ENCODE data around the gene GHRHR. TPM values are rescaled to one million over a fixed set of nuclear protein-coding genes. Genes with fewer than 3 reads are reported as not detected.

Gene GHRHR
- total and polyA plus RNA-seq, 4 donors = 1.3 to 3.3 (median 1.4) TPM; not detected in 1

DNA sequence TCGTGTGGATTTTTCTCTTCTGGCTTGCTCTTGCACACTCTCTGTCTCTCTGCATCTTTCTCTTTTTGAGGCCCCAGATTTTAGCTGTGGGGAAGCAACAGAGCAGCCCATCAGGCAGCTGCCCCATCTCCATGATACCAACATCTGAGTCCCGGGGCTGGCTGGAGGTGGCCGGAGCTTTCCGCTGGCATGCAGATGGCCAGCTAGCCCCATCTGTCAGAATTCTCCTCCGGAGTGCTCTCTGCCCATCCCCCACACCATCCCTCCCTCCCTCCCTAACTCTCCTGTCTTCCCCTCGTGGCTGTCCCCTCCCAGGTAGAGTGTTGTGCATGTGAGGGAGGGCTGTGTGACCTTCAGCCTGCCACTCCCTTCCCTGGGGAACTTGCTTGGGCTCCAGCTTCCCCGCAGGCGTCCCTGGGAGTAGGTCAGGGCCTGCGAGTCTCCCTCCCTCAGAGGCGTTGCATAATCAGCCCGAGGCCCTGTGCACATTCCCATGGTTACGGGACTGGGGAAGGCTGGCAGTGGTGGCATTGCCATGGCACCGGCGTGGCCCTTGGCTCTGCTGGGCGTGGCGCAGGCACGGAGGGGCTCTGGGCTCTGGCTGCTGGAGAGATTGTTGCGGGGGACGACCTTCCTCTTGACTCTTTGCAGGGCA, 24.7 kb downstream of the GHRHR start:
- Histone ChIP-seq H3K9me3 (ENCODE audit: control insufficient read depth, low read length) (no peaks in the 10 kb centered on the region), H3K4me3 (ENCODE audit: low read length in 2 of 2) (no peak overlapping the region), H3K36me3 (ENCODE audit: control insufficient read depth in 1 of 2, insufficient read depth in 2 of 2, low read length in 1 of 2) (no peaks in the 10 kb centered on the region), H3K27me3 (ENCODE audit: control insufficient read depth in 1 of 2, insufficient read depth in 2 of 2, low read length in 1 of 2) (no peaks in the 10 kb centered on the region), H3K27ac (ENCODE audit: low read depth in 1 of 2, low read length in 2 of 2) (no peak overlapping the region), H3K4me1 (ENCODE audit: control insufficient read depth in 1 of 2, insufficient read depth in 2 of 2, low read length in 2 of 2) (no peaks in the 10 kb centered on the region)
- peak in 1 of 2 donors; percentile 76 for DNase-seq
- intact Hi-C loops (cut with DNase I) = no loop called here
- WGBS, 2 donors = 61 to 69% methylated on average over 19 of the region's 19 CpGs
- no peak for ATAC-seq (ENCODE audit: low FRiP score)

DNA sequence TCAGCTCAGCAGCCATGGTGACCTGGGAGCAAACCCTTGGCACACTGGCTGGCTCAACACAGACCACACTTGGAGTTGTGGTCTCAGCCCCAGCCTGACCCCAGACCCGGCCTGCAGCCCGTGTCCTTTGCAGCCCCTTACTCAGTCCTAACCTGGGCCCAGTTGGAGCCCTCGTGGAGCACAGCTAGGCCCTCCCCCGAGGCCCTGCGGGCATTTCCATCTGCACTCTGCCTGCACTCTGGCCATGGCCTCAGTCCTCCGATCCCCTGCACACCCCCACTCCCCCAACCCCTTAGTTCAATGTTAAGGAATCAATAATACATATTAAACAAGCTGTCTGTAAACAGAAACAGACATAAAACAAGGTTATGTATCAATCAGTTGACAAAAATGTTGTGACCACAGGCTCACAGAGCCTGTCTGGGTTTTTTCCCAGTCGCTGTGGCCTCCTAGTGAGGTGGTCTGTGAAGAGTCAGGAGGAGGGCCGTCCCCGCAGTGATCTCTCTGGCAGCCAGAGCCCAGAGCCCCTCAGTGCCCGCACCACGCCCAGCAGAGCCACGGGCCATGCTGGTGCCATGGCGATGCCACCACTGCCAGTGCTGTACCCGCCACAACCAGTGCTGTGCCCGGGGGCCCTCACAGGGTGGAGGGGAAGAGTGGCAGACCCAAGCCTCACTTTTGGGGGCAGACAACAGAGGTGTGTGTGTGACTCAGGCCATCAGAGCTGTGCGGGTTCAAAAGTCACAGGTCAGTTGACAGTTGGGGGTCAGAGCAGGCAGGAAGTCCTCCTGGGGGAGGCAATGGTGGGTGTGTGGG, 25.5 kb downstream of the GHRHR start:
- intact Hi-C loops (cut with DNase I) = no loop called here

DNA sequence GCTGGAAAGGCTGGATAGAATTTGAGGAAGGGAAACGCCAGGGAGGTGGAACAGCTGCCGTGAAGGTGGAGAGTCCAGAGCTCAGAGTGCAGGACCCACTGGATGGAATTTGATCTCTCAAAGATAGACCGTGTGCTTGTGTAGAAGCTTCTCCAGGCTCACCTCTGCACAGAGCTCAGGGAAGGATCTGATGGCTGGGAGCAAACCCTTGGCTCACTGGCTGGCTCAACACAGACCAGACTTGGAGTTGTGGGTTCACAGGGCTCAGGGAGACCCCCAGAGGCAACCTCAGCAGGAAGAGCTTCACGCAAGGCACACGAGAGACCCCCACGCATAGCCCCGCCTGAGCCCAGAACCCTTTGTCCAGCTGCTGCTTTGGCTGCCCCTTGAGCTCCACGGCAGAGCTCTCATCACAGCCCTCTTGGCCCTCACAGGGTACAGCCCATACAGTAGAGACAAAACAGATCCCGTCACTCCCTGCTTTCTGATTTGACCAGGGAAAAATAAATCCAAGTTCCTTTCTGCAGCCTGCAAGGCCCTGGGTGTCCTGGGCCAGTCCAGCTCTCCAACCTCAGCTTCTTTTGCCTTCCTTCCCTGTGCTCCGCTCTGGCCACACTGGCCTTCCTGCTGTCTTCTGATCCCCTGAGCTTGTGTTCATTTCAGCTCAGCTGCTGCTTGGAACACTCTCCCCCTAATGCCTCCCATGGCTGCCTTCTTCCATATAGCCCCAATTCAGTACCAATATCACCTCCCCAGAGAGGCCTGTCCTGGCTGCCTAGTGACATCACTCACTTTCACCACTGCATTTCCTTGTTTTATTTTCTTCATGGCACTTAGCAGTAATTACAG, 26.3 kb downstream of the GHRHR start:
- no peak overlapping the region for H3K27ac ChIP-seq (ENCODE audit: low read depth in 1 of 2, low read length in 2 of 2)
- no peaks in the 10 kb centered on the region for H3K9me3 ChIP-seq (ENCODE audit: control insufficient read depth, low read length)
- H3K4me3 ChIP-seq (ENCODE audit: low read length in 2 of 2) = no peak overlapping the region
- no peaks in the 10 kb centered on the region for H3K4me1 ChIP-seq (ENCODE audit: control insufficient read depth in 1 of 2, insufficient read depth in 2 of 2, low read length in 2 of 2)
- WGBS, 2 donors = 88 to 89% methylated on average over 10 of the region's 10 CpGs
- H3K27me3 ChIP-seq (ENCODE audit: control insufficient read depth in 1 of 2, insufficient read depth in 2 of 2, low read length in 1 of 2) = no peaks in the 10 kb centered on the region
- H3K36me3 ChIP-seq (ENCODE audit: control insufficient read depth in 1 of 2, insufficient read depth in 2 of 2, low read length in 1 of 2) = no peaks in the 10 kb centered on the region
- intact Hi-C loops (cut with DNase I) = no loop called here
- no peak for ATAC-seq (ENCODE audit: low FRiP score)
- DNase-seq = peak in 1 of 2 donors; percentile 45

More for the DNA sequence above, 25.5 kb downstream of the GHRHR start:
- Histone ChIP-seq H3K36me3 (ENCODE audit: control insufficient read depth in 1 of 2, insufficient read depth in 2 of 2, low read length in 1 of 2) (no peaks in the 10 kb centered on the region), H3K9me3 (ENCODE audit: control insufficient read depth, low read length) (no peaks in the 10 kb centered on the region), H3K27ac (ENCODE audit: low read depth in 1 of 2, low read length in 2 of 2) (no peak overlapping the region), H3K4me1 (ENCODE audit: control insufficient read depth in 1 of 2, insufficient read depth in 2 of 2, low read length in 2 of 2) (no peaks in the 10 kb centered on the region), H3K27me3 (ENCODE audit: control insufficient read depth in 1 of 2, insufficient read depth in 2 of 2, low read length in 1 of 2) (no peaks in the 10 kb centered on the region), H3K4me3 (ENCODE audit: low read length in 2 of 2) (no peak overlapping the region)
- WGBS, 2 donors = 90 to 96% methylated on average over 16 of the region's 16 CpGs
- peak in 1 of 2 donors; percentile 65 for DNase-seq
- ATAC-seq (ENCODE audit: low FRiP score) = no peak

DNA sequence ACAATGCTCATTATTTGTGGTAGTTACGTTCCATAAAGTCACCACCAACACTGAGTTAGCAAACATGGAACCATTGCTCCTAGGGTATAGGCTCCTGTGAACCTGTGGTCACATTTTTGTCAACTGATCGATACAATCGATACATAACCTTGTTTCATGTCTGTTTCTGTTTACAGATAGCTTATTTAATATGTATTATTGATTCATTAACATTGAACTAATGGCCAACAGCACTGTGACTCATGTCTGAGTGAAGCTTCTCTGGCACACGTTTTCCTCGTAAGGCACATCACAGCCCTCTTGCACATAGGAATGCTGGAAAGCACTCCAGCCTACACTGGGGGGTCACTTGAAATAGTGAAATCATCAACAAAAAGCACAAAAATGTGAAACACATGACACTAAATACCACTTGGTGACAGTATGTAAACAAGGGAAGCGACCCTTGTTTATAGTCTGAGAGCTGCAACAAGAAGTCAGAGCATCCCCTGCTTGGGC, 27.0 kb downstream of the GHRHR start:
- H3K27ac ChIP-seq (ENCODE audit: low read depth in 1 of 2, low read length in 2 of 2) = no peak overlapping the region
- intact Hi-C loops (cut with DNase I) = no loop called here
- WGBS, 2 donors = 93 to 94% methylated on average over 6 of the region's 6 CpGs
- ATAC-seq (ENCODE audit: low FRiP score) = no peak
- no peaks in the 10 kb centered on the region for H3K27me3 ChIP-seq (ENCODE audit: control insufficient read depth in 1 of 2, insufficient read depth in 2 of 2, low read length in 1 of 2)
- H3K4me1 ChIP-seq (ENCODE audit: control insufficient read depth in 1 of 2, insufficient read depth in 2 of 2, low read length in 2 of 2) = no peaks in the 10 kb centered on the region
- H3K9me3 ChIP-seq (ENCODE audit: control insufficient read depth, low read length) = no peaks in the 10 kb centered on the region
- no peak for DNase-seq
- H3K36me3 ChIP-seq (ENCODE audit: control insufficient read depth in 1 of 2, insufficient read depth in 2 of 2, low read length in 1 of 2) = no peaks in the 10 kb centered on the region
- H3K4me3 ChIP-seq (ENCODE audit: low read length in 2 of 2) = no peak overlapping the region

DNA sequence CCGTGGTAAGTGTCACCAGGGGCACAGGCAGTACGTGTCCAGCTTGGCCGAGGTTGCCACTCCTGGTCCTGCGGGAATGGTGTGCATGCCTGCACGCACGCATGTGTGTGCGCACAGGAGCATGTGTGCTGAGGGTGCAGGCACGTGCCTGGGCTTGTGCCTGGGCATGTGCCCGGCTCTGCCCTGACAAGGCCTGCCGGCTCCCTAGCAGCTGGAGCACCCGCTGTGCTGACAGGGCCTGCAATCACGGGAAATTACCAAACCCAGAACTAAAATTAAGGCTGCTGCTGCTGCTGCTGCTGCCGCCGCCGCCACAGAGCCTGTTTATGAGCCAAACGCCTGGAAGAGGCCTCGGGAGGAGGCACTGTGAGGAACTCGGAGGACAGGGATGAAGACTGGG, 28.7 kb downstream of the GHRHR start:
- 86 to 88% methylated on average over 18 of the region's 18 CpGs for WGBS, 2 donors
- Histone ChIP-seq H3K4me3 (ENCODE audit: low read length in 2 of 2) (no peak overlapping the region), H3K27ac (ENCODE audit: low read depth in 1 of 2, low read length in 2 of 2) (no peak overlapping the region), H3K27me3 (ENCODE audit: control insufficient read depth in 1 of 2, insufficient read depth in 2 of 2, low read length in 1 of 2) (no peaks in the 10 kb centered on the region), H3K9me3 (ENCODE audit: control insufficient read depth, low read length) (no peaks in the 10 kb centered on the region), H3K36me3 (ENCODE audit: control insufficient read depth in 1 of 2, insufficient read depth in 2 of 2, low read length in 1 of 2) (no peaks in the 10 kb centered on the region), H3K4me1 (ENCODE audit: control insufficient read depth in 1 of 2, insufficient read depth in 2 of 2, low read length in 2 of 2) (no peaks in the 10 kb centered on the region)
- intact Hi-C loops (cut with DNase I) = no loop called here
- peak in 1 of 2 donors; percentile 37 for DNase-seq
- ATAC-seq (ENCODE audit: low FRiP score) = no peak

DNA sequence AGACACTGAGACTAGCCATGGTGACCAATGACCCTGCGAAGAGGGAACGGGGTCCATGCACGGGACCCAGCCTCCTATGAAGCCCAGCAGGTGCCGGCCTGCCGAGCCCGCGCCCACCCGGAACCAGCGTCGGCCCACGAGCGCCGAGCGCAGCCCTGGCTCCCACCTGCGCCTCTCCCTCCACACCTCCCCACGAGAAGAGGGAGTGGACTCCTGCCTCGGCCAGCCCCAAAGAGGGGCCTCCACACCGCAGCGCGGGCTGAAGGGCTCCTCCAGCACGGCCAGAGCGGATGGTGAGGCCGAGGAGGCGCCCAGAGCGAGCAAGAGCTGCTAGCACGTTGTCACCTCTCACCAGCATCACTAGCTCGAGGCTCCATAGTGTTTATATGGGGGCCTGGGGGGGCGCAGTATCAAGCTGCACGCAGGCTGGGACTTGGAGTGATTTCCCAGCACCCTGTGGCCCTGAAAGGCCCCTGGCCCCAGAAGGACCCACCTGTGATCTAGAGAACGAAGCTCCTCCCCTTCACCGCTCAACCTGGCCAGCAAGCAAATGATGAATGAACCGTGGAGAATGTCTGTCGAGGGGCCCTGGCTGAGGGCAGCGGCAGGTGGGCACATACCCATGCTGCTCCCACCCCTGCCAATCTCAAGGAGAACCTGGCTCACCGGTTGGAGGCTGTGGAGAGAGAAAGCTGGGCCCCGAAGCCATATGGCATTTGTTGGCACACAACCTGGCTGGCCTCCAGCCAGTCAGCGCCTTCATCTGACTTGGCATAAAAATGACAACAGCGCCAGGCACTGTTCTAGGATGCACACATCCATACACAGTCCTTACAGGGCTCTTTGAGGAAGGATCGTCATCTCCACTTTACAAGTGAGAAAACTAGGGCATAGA, 30.7 kb downstream of the GHRHR start:
- Histone ChIP-seq H3K27ac (ENCODE audit: low read depth in 1 of 2, low read length in 2 of 2) (no peak overlapping the region), H3K4me3 (ENCODE audit: low read length in 2 of 2) (no peak overlapping the region), H3K4me1 (ENCODE audit: control insufficient read depth in 1 of 2, insufficient read depth in 2 of 2, low read length in 2 of 2) (no peaks in the 10 kb centered on the region), H3K27me3 (ENCODE audit: control insufficient read depth in 1 of 2, insufficient read depth in 2 of 2, low read length in 1 of 2) (no peaks in the 10 kb centered on the region), H3K9me3 (ENCODE audit: control insufficient read depth, low read length) (no peaks in the 10 kb centered on the region), H3K36me3 (ENCODE audit: control insufficient read depth in 1 of 2, insufficient read depth in 2 of 2, low read length in 1 of 2) (no peaks in the 10 kb centered on the region)
- no peak for ATAC-seq (ENCODE audit: low FRiP score)
- DNase-seq = peak in 1 of 2 donors; percentile 68
- intact Hi-C loops (cut with DNase I) = no loop called here
- 94 to 95% methylated on average over 39 of the region's 39 CpGs for WGBS, 2 donors

DNA sequence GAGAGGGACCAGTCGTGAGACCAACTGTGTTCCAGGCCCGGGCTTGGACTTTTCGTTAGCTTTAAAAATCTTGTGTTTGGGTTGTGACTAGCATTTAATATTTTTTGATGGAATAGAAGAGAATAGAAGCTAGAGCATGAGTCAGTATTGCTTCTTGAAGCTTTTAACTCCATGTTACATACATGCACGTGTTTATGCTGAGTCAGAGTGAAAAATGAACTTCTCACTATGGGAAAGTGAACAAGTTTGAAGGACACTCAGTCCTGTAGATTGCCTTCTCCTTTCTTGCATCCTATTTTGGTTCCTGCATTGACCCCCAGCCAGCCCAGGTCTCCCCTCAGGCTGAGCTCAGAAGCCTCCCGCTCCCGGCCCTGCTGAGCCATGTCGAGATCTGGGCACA, 31.8 kb downstream of the GHRHR start:
- no peaks in the 10 kb centered on the region for H3K9me3 ChIP-seq (ENCODE audit: control insufficient read depth, low read length)
- ATAC-seq (ENCODE audit: low FRiP score) (no peak), DNase-seq (no peak)
- H3K4me1 ChIP-seq (ENCODE audit: control insufficient read depth in 1 of 2, insufficient read depth in 2 of 2, low read length in 2 of 2) = no peaks in the 10 kb centered on the region
- no peak overlapping the region for H3K27ac ChIP-seq (ENCODE audit: low read depth in 1 of 2, low read length in 2 of 2)
- no peaks in the 10 kb centered on the region for H3K36me3 ChIP-seq (ENCODE audit: control insufficient read depth in 1 of 2, insufficient read depth in 2 of 2, low read length in 1 of 2)
- intact Hi-C loops (cut with DNase I) = no loop called here
- 90% methylated on average over 7 of the region's 7 CpGs for WGBS, 2 donors
- H3K4me3 ChIP-seq (ENCODE audit: low read length in 2 of 2) = no peak overlapping the region
- no peaks in the 10 kb centered on the region for H3K27me3 ChIP-seq (ENCODE audit: control insufficient read depth in 1 of 2, insufficient read depth in 2 of 2, low read length in 1 of 2)

DNA sequence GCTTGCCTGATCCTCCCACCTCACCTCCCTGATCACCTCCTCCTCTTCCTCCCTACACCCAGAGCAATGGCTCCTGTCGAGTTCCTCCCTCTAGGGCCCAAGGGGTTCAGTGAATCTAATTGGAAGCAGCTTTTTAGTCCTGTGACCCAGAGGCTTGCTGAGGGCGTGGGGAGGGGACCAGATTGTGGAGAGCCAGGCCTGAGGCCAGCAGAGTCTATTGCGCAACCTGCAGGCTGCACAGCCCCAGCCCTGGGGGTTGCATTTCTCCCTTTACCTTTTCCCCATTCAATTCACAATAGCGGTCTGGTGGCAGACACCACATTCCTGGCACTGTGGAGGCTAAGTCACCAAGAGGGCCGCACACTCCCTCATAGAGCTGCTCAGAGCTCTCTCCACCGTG, 32.5 kb downstream of the GHRHR start:
- Histone ChIP-seq H3K9me3 (ENCODE audit: control insufficient read depth, low read length) (no peaks in the 10 kb centered on the region), H3K4me3 (ENCODE audit: low read length in 2 of 2) (no peak overlapping the region), H3K27ac (ENCODE audit: low read depth in 1 of 2, low read length in 2 of 2) (no peak overlapping the region), H3K4me1 (ENCODE audit: control insufficient read depth in 1 of 2, insufficient read depth in 2 of 2, low read length in 2 of 2) (no peaks in the 10 kb centered on the region), H3K36me3 (ENCODE audit: control insufficient read depth in 1 of 2, insufficient read depth in 2 of 2, low read length in 1 of 2) (no peaks in the 10 kb centered on the region), H3K27me3 (ENCODE audit: control insufficient read depth in 1 of 2, insufficient read depth in 2 of 2, low read length in 1 of 2) (no peaks in the 10 kb centered on the region)
- 89 to 90% methylated on average over 6 of the region's 6 CpGs for WGBS, 2 donors
- DNase-seq (peak in 1 of 2 donors; percentile 59), ATAC-seq (ENCODE audit: low FRiP score) (peak; percentile 53)
- intact Hi-C loops (cut with DNase I) = no loop called here

Data from aorta (tissue), 5 donors.